DMS153 (cell line): Measurements from ENCODE around the gene PGAP6.
"Not testable (repeated sequence)": the region's sequence is repeated elsewhere in the genome, so short reads cannot be mapped to it uniquely, and the experiment has no call there.

Experiments used
- DNase-seq: peaks from one replicate; lab custom pipeline; 2025; lab: John Stamatoyannopoulos, UW

Gene PGAP6

DNA sequence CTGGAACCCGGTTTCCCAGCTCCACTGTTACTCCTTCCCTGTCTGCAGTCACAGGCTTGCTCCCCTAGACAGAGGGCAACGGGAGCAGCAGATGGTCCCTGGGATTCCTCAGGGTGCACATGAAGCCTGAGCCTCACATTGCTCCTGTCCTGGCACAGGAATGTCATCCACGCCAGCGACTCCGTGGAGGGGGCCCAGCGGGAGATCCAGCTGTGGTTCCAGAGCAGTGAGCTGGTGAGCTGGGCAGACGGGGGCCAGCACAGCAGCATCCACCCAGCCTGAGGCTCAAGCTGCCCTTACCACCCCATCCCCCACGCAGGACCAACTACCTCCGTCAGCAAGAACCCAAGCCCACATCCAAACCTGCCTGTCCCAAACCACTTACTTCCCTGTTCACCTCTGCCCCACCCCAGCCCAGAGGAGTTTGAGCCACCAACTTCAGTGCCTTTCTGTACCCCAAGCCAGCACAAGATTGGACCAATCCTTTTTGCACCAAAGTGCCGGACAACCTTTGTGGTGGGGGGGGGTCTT, 18.3 kb upstream of the PGAP6 start:
- no peak for DNase-seq

DNA sequence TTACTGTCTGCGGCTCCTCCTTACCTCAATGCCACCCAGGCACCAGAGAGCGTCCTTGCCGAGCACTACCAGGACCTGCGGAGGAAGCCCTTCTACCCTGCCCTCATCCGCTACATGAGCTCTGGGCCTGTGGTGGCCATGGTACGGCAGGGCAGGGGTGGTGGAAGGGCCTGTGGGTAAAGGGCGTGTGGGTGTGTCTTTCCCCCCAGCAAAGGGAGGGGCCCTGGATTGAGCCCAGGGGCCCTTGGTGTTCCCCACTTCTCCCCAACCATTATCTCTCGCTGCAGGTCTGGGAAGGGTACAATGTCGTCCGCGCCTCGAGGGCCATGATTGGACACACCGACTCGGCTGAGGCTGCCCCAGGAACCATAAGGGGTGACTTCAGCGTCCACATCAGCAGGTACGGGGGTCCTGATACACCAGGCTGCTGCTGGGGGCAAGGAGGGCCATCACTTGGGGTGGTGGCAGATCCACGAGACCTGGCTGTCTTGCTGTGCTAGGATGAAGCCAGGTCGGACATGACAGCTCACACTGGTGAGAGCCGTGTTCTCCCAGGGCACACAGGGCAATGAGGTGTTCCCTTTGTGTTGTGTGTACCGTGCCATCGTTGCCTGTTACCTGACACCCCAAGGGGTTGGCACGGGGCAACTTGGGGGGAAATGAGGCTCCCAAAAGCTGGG, 17.7 kb upstream of the PGAP6 start:
- DNase-seq: no peak

DNA sequence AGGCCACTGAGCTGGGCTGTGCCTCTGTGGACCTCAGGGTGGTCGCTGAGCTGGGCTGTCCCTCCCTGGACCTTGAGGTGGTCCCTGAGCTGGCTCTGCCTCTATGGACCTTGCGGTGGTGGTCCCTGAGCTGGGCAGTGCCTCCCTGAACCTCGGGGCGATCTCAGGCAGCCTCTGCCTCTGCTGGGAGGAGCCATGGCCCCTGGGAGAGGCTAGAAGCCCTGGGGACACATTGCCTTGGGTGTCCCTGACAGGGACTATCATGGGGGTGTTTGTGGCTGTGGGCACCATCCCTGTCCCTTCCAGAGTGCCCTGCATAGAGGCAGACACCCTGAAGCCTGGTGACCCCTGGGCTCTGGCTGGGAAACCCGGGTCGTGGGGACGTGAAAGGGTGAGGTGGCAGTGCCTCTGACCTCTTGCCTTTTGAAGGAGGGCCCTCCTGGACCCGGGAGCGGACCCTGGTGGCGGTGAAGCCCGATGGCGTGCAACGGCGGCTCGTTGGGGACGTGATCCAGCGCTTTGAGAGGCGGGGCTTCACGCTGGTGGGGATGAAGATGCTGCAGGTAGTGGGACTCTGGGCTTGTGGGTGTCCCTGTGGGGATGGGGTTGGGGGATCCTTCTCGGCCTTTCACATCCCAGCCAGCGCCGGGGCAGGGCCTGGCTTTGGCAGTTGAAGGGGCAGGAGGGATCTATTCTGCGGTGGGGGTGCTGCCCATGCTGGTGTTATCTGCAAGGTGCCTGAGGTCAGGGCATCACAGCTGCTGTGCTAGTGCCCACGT, 17.0 kb upstream of the PGAP6 start:
- no peak for DNase-seq

DNA sequence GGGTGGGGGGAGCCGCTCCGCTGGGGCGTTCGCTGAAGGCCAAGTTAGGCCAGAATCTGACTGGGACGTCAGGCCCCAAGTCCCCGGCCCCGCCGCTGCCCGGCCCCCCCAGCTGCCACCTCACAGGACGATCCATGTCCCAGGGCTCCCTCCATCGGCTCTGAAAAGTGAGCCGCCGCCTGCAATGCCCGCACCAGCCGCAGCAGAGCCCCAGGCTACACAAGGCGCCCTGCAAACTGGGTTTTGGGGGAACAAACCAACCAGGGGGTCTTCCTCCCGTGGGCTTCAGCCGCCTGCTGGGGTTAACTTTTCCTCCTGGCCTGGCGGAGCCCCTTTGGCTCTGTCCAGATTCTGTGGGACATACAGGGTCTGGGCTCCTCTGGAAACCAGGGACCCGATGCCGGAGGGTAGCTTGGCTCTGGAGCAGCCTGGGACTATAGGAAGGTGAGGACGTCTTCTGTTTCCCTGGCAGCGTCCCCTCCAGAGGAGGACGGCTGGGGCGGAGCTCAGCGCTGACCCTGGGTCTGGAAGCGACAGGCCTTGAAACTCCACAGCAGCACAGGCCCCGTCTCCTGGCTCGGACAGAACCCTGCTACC, 16.1 kb upstream of the PGAP6 start:
- DNase-seq: no peak

DNA sequence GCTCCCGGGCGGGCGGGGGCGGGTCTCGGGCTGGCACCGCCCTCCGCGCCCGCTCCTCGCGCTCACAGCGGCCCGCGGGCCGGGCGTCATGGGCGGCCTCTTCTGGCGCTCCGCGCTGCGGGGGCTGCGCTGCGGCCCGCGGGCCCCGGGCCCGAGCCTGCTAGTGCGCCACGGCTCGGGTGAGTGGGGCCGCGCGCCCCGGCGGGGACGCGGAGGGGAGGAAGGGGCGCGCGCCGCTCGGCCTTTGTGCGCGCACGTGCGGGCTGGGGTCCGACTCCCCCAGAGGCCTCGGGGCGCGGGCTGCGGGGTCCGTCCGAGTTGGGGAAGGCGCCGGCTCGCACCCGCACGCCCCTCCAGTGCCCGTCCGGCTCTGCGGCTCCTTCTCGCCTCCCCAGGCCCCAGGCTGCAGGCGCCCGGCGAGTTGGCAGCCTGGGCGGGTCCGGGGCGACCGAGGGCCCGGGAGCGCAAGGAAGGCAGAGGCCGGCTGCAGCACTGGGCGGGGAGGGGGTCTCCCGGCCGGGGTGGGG, 15.4 kb upstream of the PGAP6 start, which contains the start of gene NME4:
Gene NME4 (plus strand): TSS at position 65 of the 527 bp plus-strand sequence. CDS start 24 bp downstream, at position 89.
- no peak for DNase-seq

DNA sequence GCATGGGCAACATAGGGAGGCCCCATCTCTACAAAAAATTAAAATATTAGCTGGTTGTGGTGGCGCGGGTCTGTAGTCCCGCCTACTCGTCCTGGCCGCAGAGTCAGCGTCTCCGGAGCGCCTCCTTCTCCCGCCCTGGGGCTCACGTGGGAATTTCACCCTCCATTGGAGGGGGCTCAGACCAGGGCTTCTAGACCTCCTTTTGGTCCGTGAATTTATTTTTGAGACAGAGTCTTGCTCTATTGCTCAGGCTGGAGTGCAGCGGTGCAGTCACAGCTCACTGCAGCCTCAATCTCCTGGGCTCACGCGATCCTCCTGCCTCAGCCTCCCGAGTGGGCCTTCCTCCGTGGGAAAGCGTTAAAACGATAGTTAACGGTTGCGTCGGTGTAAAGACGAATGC, 14.8 kb upstream of the PGAP6 start:
- DNase-seq: no peak

DNA sequence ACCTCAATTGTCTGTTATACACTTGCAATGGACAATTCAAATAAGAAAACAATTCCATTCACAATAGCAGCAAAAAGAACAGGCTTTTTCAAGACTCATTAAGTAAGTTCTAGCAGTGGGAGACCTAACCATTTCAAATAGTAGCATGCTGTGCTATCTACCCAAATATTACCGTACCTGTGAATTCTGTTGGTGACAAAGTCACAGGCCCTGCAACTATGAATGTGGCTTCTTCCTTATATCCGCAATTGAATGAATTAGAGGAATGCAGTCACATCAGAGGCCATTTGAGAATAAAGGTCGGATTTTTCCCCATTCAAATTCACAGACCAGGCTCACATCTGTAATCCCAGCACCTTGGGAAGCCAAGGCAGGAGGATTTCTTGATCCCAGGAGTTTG, 14.4 kb upstream of the PGAP6 start:
- peak; percentile 42 for DNase-seq

DNA sequence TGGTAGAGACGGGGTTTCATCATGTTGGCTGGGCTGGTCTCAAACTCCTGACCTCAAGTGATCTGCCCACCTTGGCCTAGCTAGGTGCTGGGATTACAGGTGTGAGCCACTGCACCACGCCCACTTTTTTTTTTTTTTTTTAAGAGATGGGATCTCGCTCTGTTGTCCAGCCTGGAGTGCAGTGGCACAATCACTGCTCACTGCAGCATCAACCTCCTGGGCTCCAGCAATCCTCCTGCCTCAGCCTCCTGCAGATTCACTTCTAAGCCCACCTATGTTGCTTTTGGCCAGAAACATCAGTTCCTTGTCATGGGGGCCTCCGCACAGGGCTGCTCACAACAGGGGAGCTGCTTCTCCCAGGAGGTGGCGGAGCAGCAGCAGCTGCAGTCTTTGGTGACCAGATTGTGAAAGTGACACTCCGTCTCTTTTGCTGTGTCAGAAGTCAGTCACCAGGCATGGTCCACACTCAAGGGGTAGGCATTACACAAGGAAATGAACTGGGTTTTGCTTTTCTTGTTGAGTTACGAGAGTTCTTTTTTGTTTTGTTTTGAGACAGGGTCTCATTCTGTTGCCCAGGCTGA, 10.8 kb upstream of the PGAP6 start:
- DNase-seq: no peak

DNA sequence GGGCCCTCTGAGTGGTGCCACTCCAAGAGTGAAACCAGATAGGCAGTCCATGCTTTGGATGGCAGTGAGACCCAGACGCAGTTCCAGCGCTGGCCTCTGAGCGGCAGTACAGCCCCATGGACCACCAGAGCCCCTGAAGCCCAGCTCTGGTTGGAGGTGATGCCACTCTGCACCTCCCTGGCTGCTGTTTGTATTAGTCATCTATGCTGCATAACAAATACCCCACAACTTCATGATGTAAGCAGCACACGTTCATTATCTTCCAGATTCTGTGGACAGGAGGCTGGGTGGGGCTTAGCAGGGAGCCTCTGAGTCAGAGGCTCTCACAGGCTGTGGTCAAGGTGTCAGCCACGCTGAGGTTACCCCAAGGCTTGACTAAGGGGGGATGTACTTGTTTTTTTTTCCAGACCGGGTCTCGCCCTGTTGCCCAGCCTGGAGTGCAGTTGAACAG, 10.1 kb upstream of the PGAP6 start:
- no peak for DNase-seq

DNA sequence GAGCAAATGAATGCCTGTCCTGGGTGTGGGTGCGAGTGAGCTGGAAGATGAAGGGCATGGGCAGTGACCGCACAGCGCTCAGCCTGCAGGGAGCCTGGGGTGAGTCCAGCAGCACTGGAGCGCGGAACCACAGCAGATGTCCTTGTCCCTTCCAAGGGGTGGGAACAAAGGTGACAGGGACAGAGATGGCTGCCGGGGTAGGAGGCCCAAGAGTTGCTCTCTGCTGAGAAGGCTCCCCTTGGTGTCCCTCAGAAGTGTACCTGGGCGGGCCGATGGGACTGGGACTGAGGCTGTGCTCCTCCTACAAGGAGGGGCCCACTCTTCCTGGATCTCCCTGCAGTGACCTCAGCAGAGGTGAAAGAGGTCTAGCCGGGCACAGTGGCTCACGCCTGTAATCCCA, 7.6 kb upstream of the PGAP6 start:
- DNase-seq: no peak

DNA sequence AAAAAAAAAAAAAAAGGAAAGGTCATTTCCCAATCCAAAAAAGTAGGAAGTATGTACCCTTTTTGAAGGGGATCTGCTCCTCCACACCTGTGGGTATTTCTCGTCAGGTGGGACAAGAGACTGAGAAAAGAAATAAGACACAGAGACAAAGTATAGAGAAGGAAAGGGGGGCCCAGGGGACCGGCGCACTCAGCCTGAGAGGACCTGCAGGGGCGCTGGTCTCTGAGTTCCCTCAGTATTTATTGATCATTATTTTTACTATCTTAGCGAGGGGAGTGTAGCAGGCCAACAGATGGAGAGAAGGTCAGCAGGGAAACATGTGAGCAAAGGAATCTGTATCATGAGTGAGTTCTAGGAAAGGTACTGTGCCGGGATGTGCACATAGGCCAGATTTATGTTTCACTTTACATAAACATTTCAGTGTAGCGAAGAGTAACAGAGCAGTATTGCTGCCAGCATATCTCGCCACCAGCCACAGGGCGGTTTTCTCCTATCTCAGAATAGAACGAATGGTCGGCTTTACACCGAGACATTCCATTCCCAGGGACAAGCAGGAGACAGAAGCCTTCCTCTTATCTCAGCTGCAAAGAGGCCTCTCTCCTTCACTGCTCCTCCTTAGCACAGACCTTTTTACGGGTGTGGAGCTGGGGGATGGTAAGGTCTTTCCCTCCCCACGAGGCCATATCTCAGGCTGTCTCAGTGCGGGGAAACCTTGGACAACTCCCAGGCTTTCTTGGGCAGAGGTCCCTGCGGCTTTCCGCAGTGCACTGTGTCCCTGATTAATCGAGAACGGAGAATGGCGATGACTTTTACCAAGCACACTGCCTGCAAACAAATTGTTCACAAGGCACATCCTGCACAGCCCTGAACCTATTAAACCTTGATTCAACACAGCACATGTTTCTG, 6.2 kb upstream of the PGAP6 start:
- DNase-seq: not testable (repeated sequence)

DNA sequence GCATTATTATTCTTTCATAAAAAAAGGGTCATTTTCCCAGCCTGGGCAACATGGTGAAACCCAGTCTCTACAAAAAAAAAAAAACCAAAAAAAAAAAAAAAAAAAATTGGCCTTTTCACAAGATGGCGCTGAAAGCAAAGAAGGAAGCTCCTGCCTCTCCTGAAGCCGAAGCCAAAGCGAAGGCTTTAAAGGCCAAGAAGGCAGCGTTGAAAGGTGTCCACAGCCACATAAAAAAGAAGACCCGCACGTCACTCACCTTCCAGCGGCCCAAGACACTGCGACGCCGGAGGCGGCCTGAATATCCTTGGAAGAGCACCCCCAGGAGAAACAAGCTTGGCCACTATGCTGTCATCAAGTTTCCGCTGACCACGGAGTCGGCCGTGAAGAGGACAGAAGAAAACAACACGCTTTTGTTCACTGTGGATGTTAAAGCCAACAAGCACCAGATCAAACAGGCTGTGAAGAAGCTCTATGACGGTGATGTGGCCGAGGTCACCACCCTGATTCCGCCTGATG, 4.9 kb upstream of the PGAP6 start:
- no peak for DNase-seq

DNA sequence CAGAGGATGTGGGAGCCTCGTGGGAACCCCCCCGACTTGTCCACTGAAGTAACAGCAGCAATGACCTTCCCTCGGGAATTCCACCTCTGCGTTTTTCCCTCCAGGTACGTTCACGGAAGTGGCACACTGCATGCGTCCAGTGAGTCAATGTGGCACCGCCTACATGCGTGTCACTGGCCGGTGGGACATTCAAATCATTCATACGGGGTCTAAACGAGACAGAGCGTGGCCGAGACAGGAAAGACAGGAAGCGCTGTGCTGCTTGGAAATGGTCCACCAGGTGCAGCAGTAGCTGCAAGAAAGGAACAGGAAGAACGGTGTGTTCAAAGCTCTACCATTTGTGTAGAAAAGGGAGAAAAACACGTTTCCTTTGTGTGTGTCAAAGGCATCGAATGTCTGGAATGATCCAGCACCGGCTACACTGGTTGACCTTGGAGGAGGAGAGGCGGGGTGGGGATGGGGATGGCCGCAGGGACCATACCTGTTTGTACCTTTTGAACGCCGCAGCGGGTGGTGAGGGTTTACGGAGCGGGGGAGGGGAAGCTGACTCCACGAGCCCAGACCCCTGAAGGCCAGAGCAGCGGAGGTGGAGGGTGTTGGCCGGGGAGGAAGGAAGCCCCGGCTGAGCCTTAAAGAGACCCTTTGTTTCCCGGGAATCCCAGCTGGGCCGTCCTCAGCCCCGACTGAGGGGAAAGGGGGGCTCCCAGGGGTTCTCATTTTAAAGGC, 1.7 kb upstream of the PGAP6 start:
- peak; percentile 91 for DNase-seq

DNA sequence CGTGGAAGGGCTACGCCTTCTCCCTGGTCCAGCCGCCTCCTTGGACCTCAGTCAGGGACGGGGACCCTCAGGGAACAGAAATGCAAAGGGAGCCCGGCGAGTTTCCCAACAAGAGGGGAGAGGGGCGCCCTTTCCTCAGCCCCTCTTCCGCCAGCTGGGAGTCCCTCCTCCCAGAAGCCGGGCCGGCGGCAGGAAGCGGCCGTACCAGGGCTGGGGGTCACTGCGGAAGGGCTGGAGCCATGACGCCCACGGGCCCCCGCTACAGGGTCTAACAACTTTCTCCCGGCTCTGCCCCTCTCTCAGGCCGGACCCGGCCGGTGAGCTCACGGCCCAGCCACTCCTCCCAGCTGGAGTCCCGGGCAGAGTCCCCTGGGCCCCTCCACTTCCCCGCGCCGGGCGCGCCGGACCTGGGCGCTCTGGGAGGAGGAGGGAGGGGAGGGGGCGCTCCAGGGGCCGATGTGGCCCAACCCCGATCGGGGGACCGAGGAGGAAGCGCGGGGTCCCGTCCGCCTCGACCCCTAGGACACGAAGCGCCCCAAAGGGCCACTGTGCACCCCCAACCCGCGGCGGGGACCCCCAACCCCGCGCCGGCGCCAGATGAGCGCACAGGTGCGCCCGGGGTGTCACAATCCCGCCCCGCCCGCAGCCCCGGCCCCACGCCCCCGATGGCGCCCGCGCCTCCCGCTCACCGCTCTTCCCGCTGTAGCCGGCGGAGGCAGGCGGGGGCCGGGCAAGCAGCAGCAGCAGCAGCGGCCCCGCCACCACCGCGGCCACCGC, 578 bp downstream of the PGAP6 start:
- DNase-seq: no peak

DNA sequence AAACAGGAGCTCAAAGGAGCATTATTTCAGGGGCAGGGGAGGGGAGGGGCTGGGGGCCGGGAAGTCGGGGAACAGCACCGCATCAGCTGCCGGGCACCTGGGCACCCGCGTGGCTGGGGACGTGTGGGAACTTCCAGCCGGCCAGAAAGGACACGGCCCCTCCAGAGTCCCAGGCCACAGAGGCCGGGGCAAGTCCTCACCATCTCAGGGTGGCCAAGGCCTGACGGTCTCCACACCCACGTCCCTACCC, 1.1 kb downstream of the PGAP6 start:
- DNase-seq: no peak

DNA sequence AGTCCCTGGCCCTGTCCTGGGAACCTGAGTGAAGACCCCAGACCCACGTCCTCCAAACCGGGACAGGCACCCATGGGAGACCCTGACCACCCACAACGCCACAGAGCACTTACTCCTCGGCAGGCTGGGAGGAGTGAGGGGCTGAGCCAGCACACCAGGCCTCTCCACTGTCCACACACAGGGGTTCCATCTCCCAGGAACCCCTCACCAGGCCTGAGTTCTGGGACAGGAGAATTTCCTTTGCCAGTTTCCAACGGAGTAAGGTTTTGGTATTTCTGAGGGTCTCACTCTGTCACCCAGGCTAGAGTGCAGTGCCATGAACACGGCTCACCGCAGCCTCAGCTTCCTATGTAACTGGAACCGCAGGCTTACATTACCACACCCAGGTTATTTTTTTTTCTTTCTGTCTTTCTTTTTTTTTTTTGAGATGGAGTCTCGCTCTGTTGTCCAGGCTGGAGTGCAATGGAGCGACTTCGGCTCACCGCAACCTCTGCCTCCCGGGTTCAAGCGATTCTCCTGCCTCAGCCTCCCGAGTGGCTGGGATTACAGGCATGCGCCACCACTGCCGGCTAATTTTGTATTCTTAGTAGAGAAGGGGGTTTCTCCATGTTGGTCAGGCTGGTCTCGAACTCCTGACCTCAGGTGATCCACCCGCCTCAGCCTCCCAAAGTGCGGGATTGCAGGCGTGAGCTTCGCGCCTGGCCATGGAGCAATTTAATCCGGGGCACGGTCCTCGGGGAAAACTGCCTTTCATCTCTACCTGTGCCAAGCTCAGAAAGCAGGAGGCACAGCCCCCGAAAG, 1.6 kb downstream of the PGAP6 start:
- no peak for DNase-seq

DNA sequence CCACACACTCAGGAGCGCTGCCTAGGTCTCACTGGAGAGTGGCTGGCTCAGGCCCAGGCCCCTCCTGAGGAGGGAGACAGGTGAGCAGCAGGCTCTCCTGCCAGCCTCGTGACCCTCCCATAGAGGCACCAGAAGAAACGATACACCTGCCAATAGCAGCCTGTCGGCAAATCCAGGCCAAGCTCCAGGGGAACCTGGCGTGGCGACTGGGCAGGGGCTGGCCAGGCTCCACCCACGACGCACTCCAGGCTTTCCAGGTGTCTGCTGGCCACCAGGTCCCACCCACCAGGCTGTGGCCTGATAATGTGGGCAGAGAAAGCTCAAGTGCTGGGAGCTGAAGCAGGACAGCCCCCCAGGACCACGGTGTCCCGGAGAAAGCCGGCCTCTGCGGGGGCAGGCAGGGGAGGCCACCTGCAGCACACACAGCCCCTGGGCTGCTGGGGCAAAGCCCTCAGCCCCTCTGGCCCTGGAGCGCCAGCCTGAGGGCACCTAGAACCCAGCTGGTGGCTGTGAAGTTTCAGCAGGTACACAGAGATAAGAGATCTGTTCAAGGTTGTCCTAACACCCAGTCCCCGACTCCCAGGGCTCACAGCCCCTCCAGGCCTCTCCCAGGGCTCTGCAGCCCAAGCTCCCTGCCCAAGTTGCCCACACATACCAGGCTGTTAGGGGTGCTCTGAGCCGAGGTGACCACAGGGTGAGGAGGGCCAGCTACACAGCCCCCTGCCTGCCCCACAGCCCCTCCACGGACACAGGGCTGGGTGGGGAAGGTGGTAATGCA, 2.4 kb downstream of the PGAP6 start:
- peak; percentile 93 for DNase-seq

DNA sequence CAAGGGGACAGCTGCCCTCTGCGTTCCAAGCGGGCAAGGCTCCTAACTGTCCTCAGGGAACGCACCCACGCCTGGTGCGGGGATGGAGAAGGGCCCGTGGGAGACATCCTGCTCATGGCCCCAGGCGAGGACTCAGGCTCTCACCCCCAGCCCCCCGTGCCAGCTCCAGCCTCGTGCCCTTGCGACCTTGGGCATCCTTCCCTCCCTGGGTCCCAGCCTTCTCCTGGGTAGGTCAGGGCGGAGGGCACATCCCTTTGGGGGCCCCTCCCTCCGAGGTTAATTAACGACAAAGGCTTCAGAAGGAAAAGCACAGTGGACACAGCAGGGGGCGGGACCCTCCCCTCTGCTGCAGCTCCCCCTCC, 3.0 kb downstream of the PGAP6 start:
- DNase-seq: no peak
